ENCODE measurements around the gene TXLNB.
A peak's percentile ranks its signal among the peaks of the same experiment; 100 is the strongest.

The TXLNB gene

DNA sequence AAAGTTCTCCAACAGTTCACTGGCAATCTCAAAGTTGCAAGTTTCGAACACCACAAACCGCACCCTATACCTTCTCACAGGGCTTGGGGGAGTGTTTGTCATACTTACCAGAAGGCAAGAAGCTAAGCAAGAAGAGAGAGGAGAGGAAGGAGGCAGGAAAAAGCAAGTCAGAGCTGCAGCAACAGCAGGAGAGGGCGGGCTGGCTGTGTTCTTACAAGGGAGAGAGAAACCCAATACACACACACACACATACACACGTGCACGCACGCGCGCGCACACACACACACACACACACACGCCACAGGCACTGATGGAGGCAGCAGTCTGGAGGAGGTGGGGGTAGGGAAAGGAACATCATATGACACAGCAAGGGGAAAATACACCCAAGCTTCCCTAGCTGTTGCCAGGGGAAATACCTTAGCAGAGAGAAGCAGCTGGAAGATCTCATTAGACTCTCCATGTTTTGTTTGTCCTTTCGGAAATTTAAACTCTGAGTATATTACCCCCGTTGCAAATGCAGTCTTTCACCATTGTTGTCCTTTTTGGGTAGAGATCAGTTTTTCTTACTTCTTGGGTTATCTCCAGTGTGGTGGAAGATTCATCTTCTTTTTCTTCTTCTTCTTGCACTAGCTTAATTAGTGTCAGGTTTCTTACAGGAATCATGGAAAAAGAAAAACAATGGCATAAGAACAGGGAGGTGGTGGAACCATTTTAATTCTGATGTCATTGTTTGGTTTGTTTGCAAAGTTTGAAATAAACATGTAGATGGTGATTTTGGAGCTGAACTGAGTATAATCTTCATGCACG, at the start of gene TXLNB:
Gene TXLNB, minus strand, starts transcription at position 186 of the 807 bp plus-strand sequence. CDS start 3,099 bp downstream, outside the sequence.
- DNase-seq (ENCODE audit: low spot score) = peak; percentile 94

- no peak for DNase-seq (ENCODE audit: low spot score)
Measured at GRCh38 chr6:139341060-139341459, 49.3 kb upstream of the TXLNB start.

DNA sequence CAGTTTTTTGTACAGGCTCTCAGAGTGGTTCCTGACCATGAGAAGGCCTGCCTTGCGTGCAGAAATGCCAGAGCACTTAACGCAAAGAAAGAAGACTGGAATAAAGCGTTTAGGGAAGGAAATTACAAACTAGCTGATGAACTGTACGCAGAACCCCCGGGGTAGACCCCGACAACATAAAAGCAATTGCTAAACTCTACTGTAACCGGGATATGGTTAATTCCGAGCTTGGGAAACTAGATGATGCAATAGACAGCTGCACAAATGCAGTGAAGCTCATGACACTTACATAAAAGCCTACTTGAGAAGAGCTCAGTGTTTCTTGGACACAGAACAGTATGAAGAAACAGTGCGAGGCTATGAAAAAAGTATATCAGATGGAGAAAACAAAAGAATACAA, 47.0 kb upstream of the TXLNB start:
- no peak for DNase-seq (ENCODE audit: low spot score)

DNA sequence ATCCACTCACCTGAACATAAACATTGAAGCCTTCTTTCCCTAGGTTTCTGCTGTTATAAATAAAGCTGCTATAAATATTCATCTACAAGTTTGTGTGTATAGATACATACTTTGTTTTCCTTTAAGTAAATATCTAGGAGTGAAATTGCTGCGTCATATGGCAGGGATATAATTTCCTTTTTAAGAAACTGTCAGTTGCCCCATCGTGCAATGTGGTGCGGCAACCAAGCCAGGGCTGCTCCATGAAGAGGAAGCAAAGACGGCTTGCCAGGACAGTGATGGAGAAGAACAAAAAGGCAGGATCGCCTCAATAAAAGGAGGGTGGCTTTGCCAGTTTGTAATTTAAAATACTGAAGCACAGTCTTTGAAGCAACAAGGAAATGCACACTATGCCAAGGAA, 46.0 kb upstream of the TXLNB start:
- DNase-seq (ENCODE audit: low spot score) = no peak

- no peak for DNase-seq (ENCODE audit: low spot score)
Measured at GRCh38 chr6:139337001-139337400, 45.2 kb upstream of the TXLNB start.

DNA sequence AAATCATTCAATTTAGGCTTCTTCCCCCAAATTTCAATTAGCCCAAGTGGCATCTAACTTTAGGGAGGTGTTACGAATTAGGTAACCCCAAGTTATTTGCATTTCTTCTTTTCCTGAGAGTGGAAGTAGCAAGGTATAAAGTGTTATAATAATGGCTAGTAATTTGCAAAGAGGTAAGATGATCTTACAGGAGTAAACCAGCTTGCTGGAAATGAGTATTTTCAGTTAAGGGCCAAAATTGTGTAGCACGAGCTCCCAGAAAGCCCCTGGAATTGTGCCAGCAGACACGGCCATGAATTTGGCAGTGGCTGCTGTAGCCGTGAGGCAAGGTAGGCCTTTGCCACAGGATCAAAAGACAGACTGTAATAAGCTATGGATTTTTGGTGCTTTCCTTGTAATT, 44.7 kb upstream of the TXLNB start:
- DNase-seq (ENCODE audit: low spot score) = no peak

- no peak for DNase-seq (ENCODE audit: low spot score)
Measured at GRCh38 chr6:139335447-139336210, 43.8 kb upstream of the TXLNB start.

- no peak for DNase-seq (ENCODE audit: low spot score)
Measured at GRCh38 chr6:139334806-139335446, 43.1 kb upstream of the TXLNB start.

- DNase-seq (ENCODE audit: low spot score) = no peak
Measured at GRCh38 chr6:139330826-139331500, 39.2 kb upstream of the TXLNB start.

DNA sequence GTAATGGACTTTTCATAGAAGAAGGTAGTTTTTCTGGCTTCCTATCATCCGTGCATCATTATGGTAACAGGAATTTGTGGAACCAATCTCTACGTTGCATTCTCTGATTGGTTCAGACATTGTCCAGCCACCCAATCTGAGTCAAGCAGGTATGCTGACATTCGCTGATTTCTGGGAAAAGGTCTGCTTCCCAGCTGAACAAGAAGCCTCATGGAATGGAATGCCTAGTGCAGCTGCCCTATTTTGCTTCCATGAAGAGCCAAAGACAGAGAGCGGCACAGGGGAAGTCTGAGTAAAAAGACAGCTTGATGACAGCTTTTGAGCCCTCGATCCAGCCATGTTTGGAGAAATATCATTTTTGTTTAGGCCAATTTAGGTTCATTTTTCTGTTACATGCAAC, 38.5 kb upstream of the TXLNB start:
- no peak for DNase-seq (ENCODE audit: low spot score)

DNA sequence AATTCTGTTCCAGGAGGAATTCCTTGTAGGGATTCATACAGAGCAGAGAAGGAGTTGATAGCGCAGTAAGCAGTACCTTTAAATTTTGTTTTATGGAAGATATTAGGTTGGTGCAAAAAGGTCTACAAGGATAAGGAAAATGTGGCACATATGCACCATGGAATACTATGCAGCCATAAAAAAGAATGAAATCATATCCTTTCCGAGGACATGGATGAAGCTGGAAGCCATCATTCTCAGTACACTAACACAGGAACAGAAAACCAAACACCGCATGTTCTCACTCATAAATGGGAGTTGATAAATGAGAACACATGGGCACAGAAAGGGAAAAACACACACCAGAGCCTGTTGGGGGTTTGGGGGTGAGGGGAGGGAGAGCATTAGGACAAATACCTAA, 37.4 kb upstream of the TXLNB start:
- no peak for DNase-seq (ENCODE audit: low spot score)

GRCh38 chr6:139327038-139327437, 35.2 kb upstream of the TXLNB start:
- DNase-seq (ENCODE audit: low spot score) = no peak

GRCh38 chr6:139325686-139326085, 33.9 kb upstream of the TXLNB start:
- DNase-seq (ENCODE audit: low spot score) = no peak

DNA sequence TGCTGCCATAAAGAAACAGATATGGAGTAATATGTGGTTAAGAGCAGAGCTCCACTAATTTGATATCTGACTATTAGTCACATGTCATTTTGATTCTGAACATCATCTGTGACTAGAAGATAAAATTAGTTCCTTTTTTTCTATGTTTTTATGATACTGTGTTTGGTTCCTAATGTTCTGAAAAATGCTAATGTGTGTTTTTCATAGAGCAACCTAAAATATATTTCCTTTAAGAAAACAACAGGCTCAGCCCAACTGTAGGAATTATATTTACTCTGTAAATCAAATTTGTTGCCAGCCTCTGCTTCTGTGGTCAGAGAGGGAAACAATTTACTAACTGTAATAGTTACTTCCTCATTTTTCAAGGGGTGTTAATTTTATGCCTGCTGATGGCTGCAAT, 33.3 kb upstream of the TXLNB start:
- DNase-seq (ENCODE audit: low spot score) = no peak

DNA sequence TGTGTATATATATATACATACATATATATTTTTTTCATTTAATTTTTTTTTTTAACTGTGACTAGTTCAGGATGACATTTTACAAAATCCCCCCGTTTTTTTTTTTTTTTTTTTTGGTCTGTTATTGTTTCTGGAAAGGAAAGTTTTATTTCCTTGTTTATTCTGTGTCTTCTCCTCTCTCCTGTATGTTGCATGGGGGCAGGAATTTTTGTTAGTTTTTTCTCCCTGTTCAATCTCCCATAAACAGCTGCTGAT, 32.4 kb upstream of the TXLNB start:
- no peak for DNase-seq (ENCODE audit: low spot score)

DNA sequence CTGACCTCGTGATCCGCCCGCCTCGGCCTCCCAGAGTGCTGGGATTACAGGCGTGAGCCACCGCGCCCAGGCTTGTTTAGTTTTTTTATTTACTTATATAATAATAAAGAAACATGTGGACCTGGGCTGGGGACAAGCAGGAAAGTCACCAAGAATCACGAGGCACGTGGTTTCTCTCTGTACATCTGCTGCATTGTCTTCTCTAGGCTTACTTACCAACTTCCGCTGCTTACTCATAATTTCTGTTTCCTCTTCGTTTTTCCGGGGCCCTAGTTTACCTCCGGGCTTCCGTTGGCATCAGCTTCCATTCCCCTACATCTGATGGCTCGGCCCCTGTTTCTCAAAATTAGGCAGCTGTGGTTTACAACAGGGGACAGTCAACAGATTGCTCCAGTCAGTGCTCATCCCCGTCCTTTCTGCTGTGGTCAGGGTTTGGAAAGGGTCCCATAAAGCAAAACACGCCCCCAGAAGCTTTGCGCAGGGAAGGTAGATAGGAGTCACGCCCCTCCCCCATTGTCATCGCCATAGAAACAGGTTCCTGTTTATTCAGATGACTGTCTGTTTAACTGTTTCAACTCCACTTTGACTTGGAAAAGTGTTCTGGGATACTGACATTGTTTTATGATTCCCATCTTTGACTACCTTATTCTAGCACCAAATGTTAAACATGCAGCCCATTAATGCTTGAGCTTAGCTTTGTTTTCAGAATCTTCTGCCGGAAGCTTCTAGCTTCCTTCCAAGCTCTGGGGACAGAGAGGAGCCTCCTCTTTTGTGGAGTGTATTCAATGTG, 31.9 kb upstream of the TXLNB start:
- DNase-seq (ENCODE audit: low spot score) = peak; percentile 88

GRCh38 chr6:139320081-139320480, 28.3 kb upstream of the TXLNB start:
- DNase-seq (ENCODE audit: low spot score) = no peak

GRCh38 chr6:139316622-139317317, 25.0 kb upstream of the TXLNB start:
- DNase-seq (ENCODE audit: low spot score) = no peak

DNA sequence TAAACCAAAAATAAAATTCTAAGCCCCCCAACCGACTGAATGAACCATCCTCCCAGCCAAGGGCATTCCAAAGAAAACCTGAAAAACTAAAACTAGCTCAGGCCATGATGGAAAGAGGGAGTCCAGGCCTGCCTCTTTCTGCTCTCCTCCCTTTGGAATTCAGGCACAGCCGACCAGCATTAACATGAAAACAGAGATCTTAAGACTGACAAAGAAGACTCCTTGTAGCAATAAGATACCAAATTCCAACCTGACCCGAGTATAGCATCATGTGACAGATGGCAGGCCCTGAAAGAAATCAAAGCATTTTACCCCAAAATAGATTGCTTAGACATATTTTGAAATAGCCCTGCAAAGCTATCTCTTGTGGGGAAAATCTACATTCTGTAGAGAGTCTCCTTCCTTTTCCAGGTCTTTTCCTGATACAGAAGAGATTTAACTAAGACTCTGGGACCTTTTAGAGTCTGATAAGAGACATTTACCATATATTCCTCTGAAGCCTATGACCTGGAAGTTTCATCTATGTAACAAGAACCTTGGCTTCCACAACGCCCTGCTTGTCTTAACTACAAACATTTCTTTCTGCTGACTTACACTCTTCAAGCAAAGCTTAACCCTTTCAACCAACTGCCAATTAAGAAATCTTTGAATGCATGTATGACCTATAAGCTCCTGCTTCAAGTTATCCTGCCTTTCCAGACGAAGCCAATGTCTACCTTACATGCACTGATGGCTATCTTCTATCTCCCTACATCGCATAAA, 22.2 kb upstream of the TXLNB start:
- no peak for DNase-seq (ENCODE audit: low spot score)

DNA sequence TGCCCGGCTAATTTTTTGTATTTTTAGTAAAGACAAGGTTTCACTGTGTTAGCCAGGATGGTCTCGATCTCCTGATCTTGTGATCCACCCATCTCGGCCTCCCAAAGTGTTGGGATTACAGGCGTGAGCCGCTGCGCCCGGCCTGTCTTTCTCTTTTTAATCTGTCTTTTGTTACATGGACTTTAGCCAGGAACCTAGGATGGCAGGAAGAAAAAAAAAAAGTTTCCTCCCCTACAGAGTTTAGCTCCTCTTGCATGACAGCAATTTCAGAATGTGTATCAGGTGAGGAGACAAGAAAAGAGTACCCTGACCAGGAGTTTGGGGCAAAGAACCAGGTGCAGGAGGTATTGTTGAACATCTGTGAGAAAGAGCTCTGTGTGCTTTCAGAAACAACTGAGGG, 21.4 kb upstream of the TXLNB start:
- no peak for DNase-seq (ENCODE audit: low spot score)

GRCh38 chr6:139311831-139312230, 20.0 kb upstream of the TXLNB start:
- DNase-seq (ENCODE audit: low spot score) = no peak

Data from activated CD4-positive, alpha-beta T cell treated with anti-CD3 and anti-CD28 coated beads, Interleukin-2, Interleukin-4, amounts not matched to agents 100 ng/mL and 50 ng/mL, durations not matched to agents 16 hours and 8 hours (primary cell).